Right atrium auricular region (tissue), 2 donors: ENCODE measurements around the gene STOX1. TPM values are rescaled to one million over a fixed set of nuclear protein-coding genes. Genes with fewer than 3 reads are reported as not detected.
A peak's percentile ranks its signal among the peaks of the same experiment; 100 is the strongest.
"Not testable (repeated sequence)": the region's sequence is repeated elsewhere in the genome, so short reads cannot be mapped to it uniquely, and the experiment has no call there.

Source experiments
- DNase-seq: peaks from one replicate; pipeline ENCODE4 v3.0.0-alpha.2; 2019; ENCODE audit warnings: low spot score
- H3K27ac ChIP-seq, 2 donors: fragments of 200-600 bp; sonication (generic); 1 replicate in 1 of 2; 2 replicates in 1 of 2; pipeline ENCODE4 v1.5.1; 2016 to 2019
- H3K27me3 ChIP-seq, 2 donors: fragments of 200-600 bp; sonication (generic); one replicate each; pipeline versions ENCODE4 v1.5.1 to v1.6.0; 2017 to 2019
- H3K36me3 ChIP-seq: fragments of 200-600 bp; sonication (generic); one replicate; pipeline ENCODE4 v1.5.1; 2016
- H3K4me1 ChIP-seq, 2 donors: fragments of 200-600 bp; sonication (generic); one replicate each; pipeline versions ENCODE4 v1.5.1 to v1.6.0; 2017 to 2019
- H3K4me3 ChIP-seq, 2 donors: fragments of 200-600 bp; sonication (generic); 1 replicate in 1 of 2; 2 replicates in 1 of 2; pipeline ENCODE4 v1.5.1; 2017 to 2019; ENCODE audit warnings: mild to moderate bottlenecking in 1 of 2, moderate library complexity in 1 of 2
- H3K9me3 ChIP-seq, 2 donors: fragments of 200-600 bp; sonication (generic); one replicate each; pipeline ENCODE4 v1.5.1; 2019
- total RNA-seq, 2 donors: library from RNA; depleted of rRNA; stranded (reverse); fragments of >200 nt; gene quantifications; one replicate each; pipeline ENCODE4 v1.1.0, GENCODE V29; 2016
- TF ChIP-seq, protein P1 (sequence below), 2 donors: fragments of 200-600 bp; sonication (generic); IDR thresholded peaks; one replicate each; pipeline ENCODE4 v1.5.1; 2019; ENCODE audit warnings: antibody characterized with exemption in 2 of 2

Gene STOX1
- total RNA-seq, 2 donors from 2014 or later = 0.26 to 0.47 TPM

DNA sequence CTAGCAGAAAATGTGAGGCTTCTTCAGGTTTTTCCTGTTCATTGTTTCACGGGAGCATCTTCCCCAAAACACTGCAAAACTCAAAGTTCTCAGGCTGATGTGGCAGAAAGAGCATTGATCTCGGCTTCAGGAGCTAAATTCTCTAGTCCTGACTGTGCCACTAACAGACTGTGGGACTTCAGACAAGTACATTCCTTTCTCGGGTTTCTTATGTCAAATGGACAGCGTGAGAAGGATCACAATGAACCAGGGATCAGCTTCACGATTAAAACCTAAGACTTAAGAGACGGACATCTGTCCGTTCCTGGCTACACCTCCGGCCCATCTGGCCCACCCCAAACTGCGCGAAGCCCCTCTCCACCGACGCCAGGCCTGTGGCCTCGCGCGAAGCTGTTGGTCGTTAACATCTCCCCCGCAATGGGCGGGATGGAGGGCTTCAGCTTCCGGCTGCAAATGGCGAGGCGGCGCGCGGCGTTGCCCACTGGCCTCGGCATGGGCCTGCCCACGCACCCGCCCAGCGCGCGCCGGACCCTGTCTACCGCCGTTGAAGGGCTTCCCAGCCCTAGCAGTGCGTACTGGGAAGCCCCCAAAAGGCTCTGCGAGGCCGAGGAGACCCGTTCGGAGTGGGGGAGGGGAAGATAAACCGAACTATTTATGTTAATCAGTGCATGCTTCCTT is 73.2 kb downstream of the STOX1 start:
- H3K27me3 ChIP-seq = no peaks in the 10 kb centered on the region
- peak overlapping the region; percentile 79 to 85 for H3K4me3 ChIP-seq
- TF ChIP-seq, protein P1, sequence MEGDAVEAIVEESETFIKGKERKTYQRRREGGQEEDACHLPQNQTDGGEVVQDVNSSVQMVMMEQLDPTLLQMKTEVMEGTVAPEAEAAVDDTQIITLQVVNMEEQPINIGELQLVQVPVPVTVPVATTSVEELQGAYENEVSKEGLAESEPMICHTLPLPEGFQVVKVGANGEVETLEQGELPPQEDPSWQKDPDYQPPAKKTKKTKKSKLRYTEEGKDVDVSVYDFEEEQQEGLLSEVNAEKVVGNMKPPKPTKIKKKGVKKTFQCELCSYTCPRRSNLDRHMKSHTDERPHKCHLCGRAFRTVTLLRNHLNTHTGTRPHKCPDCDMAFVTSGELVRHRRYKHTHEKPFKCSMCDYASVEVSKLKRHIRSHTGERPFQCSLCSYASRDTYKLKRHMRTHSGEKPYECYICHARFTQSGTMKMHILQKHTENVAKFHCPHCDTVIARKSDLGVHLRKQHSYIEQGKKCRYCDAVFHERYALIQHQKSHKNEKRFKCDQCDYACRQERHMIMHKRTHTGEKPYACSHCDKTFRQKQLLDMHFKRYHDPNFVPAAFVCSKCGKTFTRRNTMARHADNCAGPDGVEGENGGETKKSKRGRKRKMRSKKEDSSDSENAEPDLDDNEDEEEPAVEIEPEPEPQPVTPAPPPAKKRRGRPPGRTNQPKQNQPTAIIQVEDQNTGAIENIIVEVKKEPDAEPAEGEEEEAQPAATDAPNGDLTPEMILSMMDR (IDR thresholded peaks at IDR 0.05) = no peak
- peak overlapping the region; percentile 99 for H3K27ac ChIP-seq
- peaks cover 0 to 25% of the 10 kb centered on the region in 2 donors for H3K4me1 ChIP-seq
- no peaks in the 10 kb centered on the region for H3K9me3 ChIP-seq
- H3K36me3 ChIP-seq = no peaks in the 10 kb centered on the region
- DNase-seq = no peak

DNA sequence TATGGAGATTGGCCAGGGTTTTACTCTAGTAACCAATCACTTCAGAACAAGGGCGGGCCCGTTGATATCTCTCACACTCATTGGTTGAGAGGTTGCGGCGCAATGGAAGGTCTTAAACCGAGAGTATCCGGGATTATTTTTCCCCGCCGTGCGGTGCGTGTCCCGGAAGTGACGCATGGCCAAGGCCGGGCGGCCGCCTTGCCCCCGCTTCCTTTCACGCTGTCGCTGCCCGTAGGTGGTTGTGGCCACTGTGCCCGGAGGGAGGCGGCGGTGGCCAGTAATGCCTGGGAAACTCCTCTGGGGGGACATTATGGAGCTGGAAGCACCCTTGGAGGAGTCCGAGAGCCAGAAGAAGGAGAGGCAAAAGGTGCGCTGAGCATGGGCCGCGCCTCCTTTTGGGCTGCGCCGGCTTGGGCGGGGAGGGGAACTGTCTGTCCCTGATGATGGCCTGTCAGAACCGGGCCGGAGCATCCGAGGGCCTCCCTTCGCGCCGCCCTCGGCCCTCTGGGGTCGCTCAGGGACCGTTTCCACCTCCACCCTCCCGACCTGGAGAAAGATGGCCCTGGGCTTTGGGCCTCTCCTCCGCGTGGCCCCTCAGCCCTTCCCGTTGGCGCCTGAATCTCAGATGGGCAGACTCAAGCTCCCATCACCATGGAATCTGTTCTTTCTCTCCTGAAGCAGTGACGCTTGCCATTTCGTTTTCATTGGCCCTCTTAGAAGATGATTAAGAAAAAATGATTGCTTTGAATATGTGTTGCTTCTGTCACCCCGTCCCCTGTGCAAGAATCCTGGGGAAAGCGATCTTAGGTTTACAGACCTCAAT is 74.0 kb downstream of the STOX1 start, which contains the start of gene DDX50:
TSS of gene DDX50 (plus strand) at position 211 of the 823 bp plus-strand sequence. CDS start at position 281, 70 bp downstream.
- H3K9me3 ChIP-seq = no peaks in the 10 kb centered on the region
- TF ChIP-seq, protein P1 (IDR thresholded peaks at IDR 0.05) = peak in 1 of 2 donors; percentile 20
- peak within 1 kb of the TSS; percentile 79 to 85 for H3K4me3 ChIP-seq
- no peaks in the 10 kb centered on the region for H3K36me3 ChIP-seq
- no peaks in the 10 kb centered on the region for H3K27me3 ChIP-seq
- peaks cover 0 to 25% of the 10 kb centered on the region in 2 donors for H3K4me1 ChIP-seq
- peak within 1 kb of the TSS; percentile 99 for H3K27ac ChIP-seq
- peak; percentile 100 for DNase-seq

DNA sequence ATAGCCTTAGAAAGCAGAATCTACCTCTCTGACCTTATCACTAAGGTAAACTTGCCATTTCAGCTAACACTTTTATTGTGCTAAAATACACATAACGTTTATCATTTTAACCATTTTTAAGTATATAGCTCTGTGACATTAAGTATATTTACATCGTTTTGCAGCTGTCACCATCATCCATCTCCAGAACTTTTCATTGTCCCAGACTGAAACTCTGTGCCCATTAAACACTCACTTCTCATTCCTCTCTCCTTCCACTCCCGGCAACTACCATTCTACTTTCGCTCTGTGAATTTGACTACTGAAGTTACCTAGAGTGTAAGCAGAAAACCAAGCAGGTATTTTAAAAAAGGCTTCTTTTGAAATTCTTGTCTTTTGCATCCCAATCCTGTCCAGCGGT is 75.1 kb downstream of the STOX1 start:
- DNase-seq = no peak
- H3K27me3 ChIP-seq = no peaks in the 10 kb centered on the region
- H3K27ac ChIP-seq = no peak overlapping the region
- peak overlapping the region in 1 of 2 donors; percentile 79 for H3K4me3 ChIP-seq
- peaks cover 0 to 25% of the 10 kb centered on the region in 2 donors for H3K4me1 ChIP-seq
- no peaks in the 10 kb centered on the region for H3K9me3 ChIP-seq
- TF ChIP-seq, protein P1 (IDR thresholded peaks at IDR 0.05) = no peak
- peaks cover 7% of the 10 kb centered on the region for H3K36me3 ChIP-seq

DNA sequence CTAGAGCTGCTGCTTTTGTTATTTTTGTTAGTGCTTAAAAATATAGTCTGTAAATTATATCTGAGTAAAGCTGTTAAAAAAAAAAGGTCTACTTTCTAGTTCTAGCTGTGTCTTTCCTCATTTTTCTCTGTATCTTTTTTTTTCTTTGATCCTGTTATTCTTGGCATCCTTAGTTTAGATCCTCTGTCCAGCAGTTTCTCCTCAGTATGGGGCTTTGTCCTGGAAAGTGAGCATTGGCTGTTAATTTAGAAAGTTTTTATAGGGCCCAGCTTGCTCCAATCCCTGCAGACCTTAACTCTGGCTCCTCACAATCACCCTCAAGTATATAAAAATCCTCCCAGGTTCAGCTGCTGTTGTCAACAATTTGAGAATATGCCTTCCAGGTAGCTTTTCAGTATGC is 97.3 kb downstream of the STOX1 start:
- no peak for DNase-seq
- TF ChIP-seq, protein P1 (IDR thresholded peaks at IDR 0.05) = no peak
- Histone ChIP-seq H3K27ac (no peak overlapping the region), H3K36me3 (peaks cover 16% of the 10 kb centered on the region), H3K4me3 (no peak overlapping the region), H3K4me1 (no peaks in the 10 kb centered on the region), H3K9me3 (no peaks in the 10 kb centered on the region), H3K27me3 (no peaks in the 10 kb centered on the region)

DNA sequence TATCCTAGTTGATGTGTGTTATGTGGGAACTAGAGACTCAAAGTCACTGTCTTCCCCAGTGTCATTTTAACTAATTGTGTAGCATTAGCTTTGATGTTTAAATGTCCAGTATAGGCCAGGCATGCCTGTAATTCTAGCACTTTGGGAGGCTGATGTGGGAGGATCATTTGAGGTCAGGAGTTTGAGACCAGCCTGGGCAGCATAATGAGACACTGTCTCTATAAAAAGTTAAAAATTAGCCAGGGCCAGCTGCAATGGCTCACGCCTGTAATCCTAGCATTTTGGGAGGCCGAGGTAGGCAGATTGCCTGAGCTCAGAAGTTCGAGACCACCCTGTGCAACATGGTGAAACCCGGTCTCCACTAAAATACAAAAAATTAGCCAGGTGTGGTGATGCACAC is 98.2 kb downstream of the STOX1 start:
- Histone ChIP-seq H3K4me1 (no peaks in the 10 kb centered on the region), H3K9me3 (no peaks in the 10 kb centered on the region), H3K27ac (no peak overlapping the region), H3K4me3 (no peak overlapping the region), H3K27me3 (no peaks in the 10 kb centered on the region), H3K36me3 (peaks cover 10% of the 10 kb centered on the region)
- no peak for DNase-seq
- TF ChIP-seq, protein P1 (IDR thresholded peaks at IDR 0.05) = no peak

DNA sequence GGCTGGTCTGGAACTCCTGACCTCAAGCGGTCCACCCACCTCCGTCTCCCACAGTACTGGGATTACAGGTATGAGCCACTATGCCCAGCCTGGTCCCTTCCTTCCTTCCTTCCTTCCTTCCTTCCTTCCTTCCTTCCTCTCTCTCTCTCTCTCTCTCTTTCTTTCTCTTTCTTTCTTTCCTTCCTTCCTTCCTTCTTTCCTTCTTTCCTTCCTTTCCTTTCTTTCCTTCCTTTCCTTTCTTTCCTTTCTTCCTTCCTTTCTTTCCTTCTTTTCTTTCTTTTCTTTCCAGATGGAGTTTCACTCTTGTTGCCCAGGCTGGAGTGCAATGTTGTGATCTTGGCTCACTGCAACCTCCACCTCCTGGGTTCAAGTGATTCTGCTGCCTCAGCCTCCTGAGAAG is 101.8 kb downstream of the STOX1 start:
- H3K27ac ChIP-seq, H3K4me3 ChIP-seq, H3K9me3 ChIP-seq, DNase-seq, H3K36me3 ChIP-seq, H3K27me3 ChIP-seq, H3K4me1 ChIP-seq: not testable (repeated sequence)

DNA sequence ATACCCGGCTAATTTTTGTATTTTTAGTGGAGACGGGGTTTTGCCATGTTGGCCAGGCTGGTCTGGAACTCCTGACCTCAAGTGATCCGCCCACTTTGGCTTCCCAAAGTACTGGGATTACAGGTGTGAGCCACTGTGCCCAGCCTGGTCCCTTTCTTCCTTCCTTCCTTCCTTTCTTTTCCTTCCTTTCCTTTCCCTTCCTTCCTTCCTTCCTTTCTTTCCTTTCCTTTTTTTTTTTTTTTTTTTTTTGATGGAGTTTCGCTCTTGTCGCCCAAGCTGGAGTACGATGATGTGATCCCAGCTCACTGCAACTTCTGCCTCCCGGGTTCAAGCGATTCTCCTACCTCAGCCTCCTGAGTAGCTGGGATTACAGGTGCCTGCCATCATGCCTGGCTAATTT is 102.6 kb downstream of the STOX1 start:
- not testable (repeated sequence) for H3K27ac ChIP-seq, H3K4me1 ChIP-seq, H3K9me3 ChIP-seq, H3K4me3 ChIP-seq, H3K36me3 ChIP-seq, DNase-seq, H3K27me3 ChIP-seq

DNA sequence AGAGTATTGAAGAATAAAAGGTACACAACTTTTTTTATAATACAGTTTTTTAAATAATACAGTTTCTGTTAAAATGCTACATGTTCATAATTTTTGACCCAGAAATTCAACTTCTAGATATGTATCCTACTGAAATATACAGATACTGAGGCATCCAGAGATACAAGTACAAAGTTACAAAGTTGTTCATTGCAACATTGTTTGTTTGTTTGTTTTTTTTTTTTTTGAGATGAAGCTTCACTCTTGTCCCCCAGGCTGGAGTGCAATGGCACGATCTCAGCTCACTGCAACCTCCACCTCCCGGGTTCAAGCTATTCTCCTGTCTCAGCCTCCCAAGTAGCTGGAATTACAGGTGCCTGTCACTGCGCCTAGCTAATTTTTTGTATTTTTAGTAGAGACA is 105.5 kb downstream of the STOX1 start:
- DNase-seq, H3K4me3 ChIP-seq, H3K9me3 ChIP-seq, H3K27me3 ChIP-seq, H3K27ac ChIP-seq, H3K4me1 ChIP-seq: not testable (repeated sequence)
- peaks cover 31% of the 10 kb centered on the region for H3K36me3 ChIP-seq
